GM12878 (cell line): ENCODE data around the gene IMMP2L. TPM values are rescaled to one million over a fixed set of nuclear protein-coding genes. Genes with fewer than 3 reads are reported as not detected.
A peak's percentile ranks its signal among the peaks of the same experiment; 100 is the strongest.

Source experiments
- ATF7 ChIP-seq: fragments of 450-650 bp; IDR thresholded peaks from 2 replicates; pipeline ENCODE4 v1.6.1; 2016; ENCODE audit warnings: low read depth, mild to moderate bottlenecking
- EED ChIP-seq: sonication (generic); IDR thresholded peaks from 2 replicates; pipeline ENCODE4 v1.6.1; 2016; ENCODE audit warnings: antibody characterized with exemption, low read depth
- FOXM1 ChIP-seq: IDR thresholded peaks from 2 replicates; pipeline ENCODE4 v1.6.1; 2012; ENCODE audit warnings: low read depth, mild to moderate bottlenecking, inconsistent platforms, low read length, moderate library complexity
- PRDM15 ChIP-seq: fragments of 450-650 bp; formaldehyde crosslinking; IDR thresholded peaks from 2 replicates; pipeline ENCODE4 v1.4.0; 2020; ENCODE audit warnings: mild to moderate bottlenecking, moderate library complexity
- RELA ChIP-seq: fragments of 450-650 bp; IDR thresholded peaks from 2 replicates; pipeline ENCODE4 v1.8.0; 2014; ENCODE audit warnings: borderline replicate concordance; ENCODE audit not compliant: partially characterized antibody
- ZNF687 ChIP-seq: fragments of 450-650 bp; IDR thresholded peaks from 2 replicates; pipeline ENCODE4 v1.6.1; 2017; ENCODE audit warnings: mild to moderate bottlenecking, moderate library complexity
- polyA plus RNA-seq, 11 experiments: library from polyadenylated mRNA; depleted of rRNA in 4 of 11; unstranded in 6 of 11; stranded (reverse) in 5 of 11; fragments of >200 nt; fragmentation: Nextera tagmentation in 4 of 11; fragmentation: Illumina TruSeq in 1 of 11; extraction: Ambion mirVana in 4 of 11; extraction: Trizol in 1 of 11; gene quantifications; 1 replicate in 1 of 11; 2 replicates in 10 of 11; pipeline versions ENCODE4 v1.2.1 to v1.2.3, GENCODE V29; 2011 to 2016; ENCODE audit warnings: inconsistent platforms in 2 of 11, missing spikeins in 2 of 11, low read depth in 1 of 11
- total RNA-seq, 4 experiments: library from RNA; depleted of rRNA in 3 of 4; stranded (reverse); fragments of >200 nt in 3 of 4; fragmentation: Illumina TruSeq in 1 of 4; extraction: Trizol in 1 of 4; gene quantifications; 2 replicates each; pipeline versions ENCODE4 v1.2.1 to v1.2.3, GENCODE V29; 2013 to 2021
- TF ChIP-seq, protein P1 (sequence below): IDR thresholded peaks from 2 replicates; pipeline ENCODE4 v1.6.1; 2011; ENCODE audit warnings: borderline replicate concordance, low read depth, mild to moderate bottlenecking, moderate library complexity, mixed read lengths, low read length; ENCODE audit not compliant: insufficient read depth; ENCODE audit errors: extremely low read length

Gene IMMP2L
- total and polyA plus RNA-seq, 10 of the 15 experiments (the other 5 are each of a cell fraction or from before 2014, with no cell fraction given) = 12.6 to 46.3 (median 19.6) TPM

DNA sequence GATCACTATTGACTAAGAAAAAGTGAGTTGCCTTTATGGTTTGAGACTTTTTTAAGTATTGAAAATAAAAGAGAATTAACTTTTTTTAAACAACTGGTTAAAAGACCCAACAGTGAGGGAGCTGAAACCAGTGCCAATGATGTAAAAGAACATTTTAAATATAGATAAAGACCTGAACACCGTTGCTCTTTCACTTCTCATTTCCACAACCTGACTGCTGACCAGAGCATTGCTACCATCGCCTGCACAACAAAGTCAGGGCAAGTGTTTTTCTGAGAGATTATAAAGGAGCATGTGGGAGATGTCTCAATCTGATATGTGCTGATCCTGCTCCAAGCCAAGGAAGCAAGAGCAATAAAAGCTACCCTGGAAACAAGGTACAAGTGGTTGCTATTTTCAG lies 34.7 kb downstream of the IMMP2L start (continued):
- TF ChIP-seq, protein P1, sequence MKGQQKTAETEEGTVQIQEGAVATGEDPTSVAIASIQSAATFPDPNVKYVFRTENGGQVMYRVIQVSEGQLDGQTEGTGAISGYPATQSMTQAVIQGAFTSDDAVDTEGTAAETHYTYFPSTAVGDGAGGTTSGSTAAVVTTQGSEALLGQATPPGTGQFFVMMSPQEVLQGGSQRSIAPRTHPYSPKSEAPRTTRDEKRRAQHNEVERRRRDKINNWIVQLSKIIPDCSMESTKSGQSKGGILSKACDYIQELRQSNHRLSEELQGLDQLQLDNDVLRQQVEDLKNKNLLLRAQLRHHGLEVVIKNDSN = no peak
- TF ChIP-seq FOXM1 = no peak
- TF ChIP-seq RELA = no peak
- no peak for TF ChIP-seq EED
- 0 out of 2 replicates have a peak, but pooled peaks have one; percentile 20 for TF ChIP-seq ATF7
- TF ChIP-seq ZNF687 = no peak
- TF ChIP-seq PRDM15 (CRISPR knock-in tag) = no peak
